OCI-LY1 (cell line): ENCODE results near the gene TTC12.

Experiments
- H2AFZ ChIP-seq: fragments of 200-600 bp; sonication (generic), shearing (Covaris generic); 2 replicates; pipeline ENCODE4 v1.6.0; 2014; ENCODE audit warnings: antibody characterized with exemption, mild to moderate bottlenecking, low read length
- H3F3A ChIP-seq: fragments of 200-600 bp; sonication (generic), shearing (Covaris generic); 2 replicates; pipeline ENCODE4 v1.6.0; 2014; ENCODE audit warnings: mild to moderate bottlenecking, antibody characterized with exemption, low read length, moderate library complexity; ENCODE audit not compliant: insufficient read depth
- H3K27ac ChIP-seq: fragments of 200-600 bp; sonication (generic); 2 replicates; pipeline ENCODE4 v1.5.1; 2014; ENCODE audit warnings: low read length, mixed run types, mild to moderate bottlenecking, low read depth; ENCODE audit not compliant: poor library complexity, severe bottlenecking
- H3K27me3 ChIP-seq: fragments of 200-600 bp; sonication (generic); 2 replicates; pipeline ENCODE4 v1.6.0; 2014; ENCODE audit warnings: antibody characterized with exemption, mild to moderate bottlenecking, low read length, moderate library complexity; ENCODE audit not compliant: insufficient read depth
- H3K36me3 ChIP-seq: fragments of 200-600 bp; sonication (generic); 2 replicates; pipeline ENCODE4 v1.6.1; 2014; ENCODE audit warnings: mild to moderate bottlenecking, antibody characterized with exemption, low read length, moderate library complexity, mixed read lengths; ENCODE audit not compliant: insufficient read depth
- H3K4me1 ChIP-seq: fragments of 200-600 bp; sonication (generic); 2 replicates; pipeline ENCODE4 v1.5.1; 2014; ENCODE audit warnings: mild to moderate bottlenecking, low read length, moderate library complexity; ENCODE audit not compliant: insufficient read depth, severe bottlenecking
- H3K4me2 ChIP-seq: fragments of 200-600 bp; sonication (generic), shearing (Covaris generic); 2 replicates; pipeline ENCODE4 v1.6.1; 2014; ENCODE audit warnings: low read length
- H3K4me3 ChIP-seq: fragments of 200-600 bp; sonication (generic); 2 replicates; pipeline ENCODE4 v1.5.1; 2014; ENCODE audit warnings: low read length, low read depth, mild to moderate bottlenecking, mixed read lengths; ENCODE audit not compliant: poor library complexity, severe bottlenecking
- H3K79me2 ChIP-seq: fragments of 200-600 bp; shearing (Covaris generic); 2 replicates; pipeline ENCODE4 v1.6.1; 2016; ENCODE audit warnings: mixed run types, low read length, mixed read lengths; ENCODE audit not compliant: insufficient read depth
- H3K9ac ChIP-seq: fragments of 200-600 bp; sonication (generic), shearing (Covaris generic); 2 replicates; pipeline ENCODE4 v1.6.1; 2014; ENCODE audit warnings: mild to moderate bottlenecking, low read length, mixed read lengths
- H3K9me2 ChIP-seq: fragments of 200-600 bp; sonication (generic), shearing (Covaris generic); 2 replicates; pipeline ENCODE4 v1.6.1; 2014; ENCODE audit warnings: low read depth, mild to moderate bottlenecking, low read length, mixed read lengths
- H3K9me3 ChIP-seq: fragments of 200-600 bp; shearing (Covaris generic); 2 replicates; pipeline ENCODE4 v1.6.1; 2014; ENCODE audit warnings: low read length, mixed read lengths
- H4K20me1 ChIP-seq: fragments of 200-600 bp; sonication (generic), shearing (Covaris generic); 2 replicates; pipeline ENCODE4 v1.6.0; 2016; ENCODE audit warnings: mild to moderate bottlenecking, low read length; ENCODE audit not compliant: insufficient read depth
- EZH2 ChIP-seq: fragments of 200-600 bp; sonication (generic), shearing (Covaris generic); IDR thresholded peaks from 2 replicates; pipeline ENCODE4 v1.8.0; 2017; ENCODE audit warnings: borderline replicate concordance, mixed run types, mild to moderate bottlenecking, antibody characterized with exemption, low read length, moderate library complexity, mixed read lengths
- TF ChIP-seq, protein P1 (sequence below): fragments of 200-600 bp; sonication (generic), shearing (Covaris generic); IDR thresholded peaks from 2 replicates; pipeline ENCODE4 v1.5.1; 2017; ENCODE audit warnings: mild to moderate bottlenecking, antibody characterized with exemption, low read length, moderate library complexity, mixed read lengths

Gene TTC12

DNA sequence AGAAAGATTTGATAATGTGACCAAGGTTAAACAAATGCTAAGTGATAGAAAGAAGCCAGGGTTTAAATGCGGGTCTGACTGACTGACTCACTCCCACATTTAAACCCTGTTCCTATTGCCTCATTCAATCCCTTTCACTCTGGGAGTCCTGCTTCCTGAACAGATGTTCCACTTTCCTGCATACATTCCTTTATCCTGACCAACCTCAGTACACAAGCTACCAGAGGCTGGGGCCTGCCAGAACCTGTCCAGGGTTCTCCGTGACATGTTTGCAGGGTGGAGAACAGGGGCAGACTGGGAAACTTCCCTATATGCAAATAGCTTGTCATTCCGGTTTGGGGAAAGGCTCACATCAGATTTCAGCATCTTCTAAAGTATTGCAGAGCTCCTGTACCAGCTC is 70.2 kb downstream of the TTC12 start:
- H3K4me3 ChIP-seq, result no peak overlapping the region
- H3K9ac ChIP-seq, result no peak overlapping the region

DNA sequence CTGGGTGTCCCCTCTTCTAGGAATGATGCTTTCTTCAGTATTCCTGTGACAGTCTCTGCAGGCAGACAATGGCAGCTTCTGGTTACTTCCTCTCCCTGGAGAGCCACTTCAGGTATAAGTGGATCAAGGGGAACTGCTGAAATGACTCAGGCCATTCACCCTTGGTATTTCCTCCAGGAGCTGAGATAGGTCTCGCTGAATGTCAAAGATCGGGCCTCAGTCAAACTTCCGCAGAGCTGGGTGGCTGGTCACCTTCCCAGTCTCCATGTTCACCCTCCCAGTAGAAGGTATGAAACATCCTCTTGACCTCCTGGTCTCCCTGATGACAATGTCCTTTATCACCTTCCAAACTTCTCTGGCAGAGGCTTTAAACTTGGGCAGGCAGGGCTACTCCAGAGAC is 71.4 kb downstream of the TTC12 start:
- H3K27me3 ChIP-seq, result no peaks in the 10 kb centered on the region
- no peak overlapping the region for H3K27ac ChIP-seq
- H3K9me2 ChIP-seq, result no peaks in the 10 kb centered on the region
- no peaks in the 10 kb centered on the region for H3K36me3 ChIP-seq
- H2AFZ ChIP-seq, result no peak overlapping the region
- no peaks in the 10 kb centered on the region for H3K9me3 ChIP-seq
- H3K4me3 ChIP-seq, result no peak overlapping the region
- H3K9ac ChIP-seq, result no peak overlapping the region
- no peak overlapping the region for H3K4me2 ChIP-seq
- no peaks in the 10 kb centered on the region for H3F3A ChIP-seq
- no peaks in the 10 kb centered on the region for H3K79me2 ChIP-seq
- TF ChIP-seq, protein P1, sequence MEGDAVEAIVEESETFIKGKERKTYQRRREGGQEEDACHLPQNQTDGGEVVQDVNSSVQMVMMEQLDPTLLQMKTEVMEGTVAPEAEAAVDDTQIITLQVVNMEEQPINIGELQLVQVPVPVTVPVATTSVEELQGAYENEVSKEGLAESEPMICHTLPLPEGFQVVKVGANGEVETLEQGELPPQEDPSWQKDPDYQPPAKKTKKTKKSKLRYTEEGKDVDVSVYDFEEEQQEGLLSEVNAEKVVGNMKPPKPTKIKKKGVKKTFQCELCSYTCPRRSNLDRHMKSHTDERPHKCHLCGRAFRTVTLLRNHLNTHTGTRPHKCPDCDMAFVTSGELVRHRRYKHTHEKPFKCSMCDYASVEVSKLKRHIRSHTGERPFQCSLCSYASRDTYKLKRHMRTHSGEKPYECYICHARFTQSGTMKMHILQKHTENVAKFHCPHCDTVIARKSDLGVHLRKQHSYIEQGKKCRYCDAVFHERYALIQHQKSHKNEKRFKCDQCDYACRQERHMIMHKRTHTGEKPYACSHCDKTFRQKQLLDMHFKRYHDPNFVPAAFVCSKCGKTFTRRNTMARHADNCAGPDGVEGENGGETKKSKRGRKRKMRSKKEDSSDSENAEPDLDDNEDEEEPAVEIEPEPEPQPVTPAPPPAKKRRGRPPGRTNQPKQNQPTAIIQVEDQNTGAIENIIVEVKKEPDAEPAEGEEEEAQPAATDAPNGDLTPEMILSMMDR, result no peak
- TF ChIP-seq EZH2, result no peak
- H4K20me1 ChIP-seq, result no peaks in the 10 kb centered on the region
- H3K4me1 ChIP-seq, result no peaks in the 10 kb centered on the region

More for the DNA sequence above, 70.2 kb downstream of the TTC12 start:
- Histone ChIP-seq H3K36me3 (no peaks in the 10 kb centered on the region), H3K27ac (no peak overlapping the region), H3K4me1 (no peaks in the 10 kb centered on the region), H4K20me1 (no peaks in the 10 kb centered on the region), H3K79me2 (no peaks in the 10 kb centered on the region), H3K9me2 (no peaks in the 10 kb centered on the region), H3K4me2 (no peak overlapping the region), H3K9me3 (no peaks in the 10 kb centered on the region), H3K27me3 (no peaks in the 10 kb centered on the region), H3F3A (no peaks in the 10 kb centered on the region), H2AFZ (no peak overlapping the region)
- TF ChIP-seq, protein P1, result no peak

DNA sequence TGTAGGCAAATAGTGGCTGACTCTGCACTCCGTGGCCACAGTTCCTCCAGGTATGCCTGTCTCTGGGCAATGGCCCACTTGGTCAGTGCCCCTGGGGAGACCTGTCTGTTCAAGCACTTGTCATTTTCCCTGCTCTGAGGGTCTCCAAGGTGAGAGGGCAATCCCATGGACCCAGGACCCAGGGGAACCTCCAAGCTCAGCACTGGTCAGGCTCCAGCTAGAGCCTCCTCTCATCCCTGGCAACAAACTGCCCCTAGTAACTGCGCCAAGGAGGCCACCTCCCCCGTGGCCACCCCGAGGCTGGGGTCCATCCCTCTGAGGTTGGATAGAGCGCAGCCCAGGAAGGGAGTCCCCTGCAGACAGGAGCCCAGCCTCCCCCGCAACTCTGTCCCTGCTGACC is 72.5 kb downstream of the TTC12 start:
- H3F3A ChIP-seq, result no peaks in the 10 kb centered on the region
- no peak for TF ChIP-seq EZH2
- TF ChIP-seq, protein P1, result no peak
- no peaks in the 10 kb centered on the region for H4K20me1 ChIP-seq
- H3K9me2 ChIP-seq, result no peaks in the 10 kb centered on the region
- H3K79me2 ChIP-seq, result no peaks in the 10 kb centered on the region
- H3K4me2 ChIP-seq, result no peak overlapping the region
- H3K9me3 ChIP-seq, result no peaks in the 10 kb centered on the region
- H3K27ac ChIP-seq, result no peak overlapping the region
- H3K36me3 ChIP-seq, result no peaks in the 10 kb centered on the region
- no peaks in the 10 kb centered on the region for H3K27me3 ChIP-seq
- no peak overlapping the region for H2AFZ ChIP-seq
- no peak overlapping the region for H3K9ac ChIP-seq
- H3K4me1 ChIP-seq, result no peaks in the 10 kb centered on the region
- H3K4me3 ChIP-seq, result no peak overlapping the region
